ENCODE measurements around the gene ROR2.

The ROR2 gene

DNA sequence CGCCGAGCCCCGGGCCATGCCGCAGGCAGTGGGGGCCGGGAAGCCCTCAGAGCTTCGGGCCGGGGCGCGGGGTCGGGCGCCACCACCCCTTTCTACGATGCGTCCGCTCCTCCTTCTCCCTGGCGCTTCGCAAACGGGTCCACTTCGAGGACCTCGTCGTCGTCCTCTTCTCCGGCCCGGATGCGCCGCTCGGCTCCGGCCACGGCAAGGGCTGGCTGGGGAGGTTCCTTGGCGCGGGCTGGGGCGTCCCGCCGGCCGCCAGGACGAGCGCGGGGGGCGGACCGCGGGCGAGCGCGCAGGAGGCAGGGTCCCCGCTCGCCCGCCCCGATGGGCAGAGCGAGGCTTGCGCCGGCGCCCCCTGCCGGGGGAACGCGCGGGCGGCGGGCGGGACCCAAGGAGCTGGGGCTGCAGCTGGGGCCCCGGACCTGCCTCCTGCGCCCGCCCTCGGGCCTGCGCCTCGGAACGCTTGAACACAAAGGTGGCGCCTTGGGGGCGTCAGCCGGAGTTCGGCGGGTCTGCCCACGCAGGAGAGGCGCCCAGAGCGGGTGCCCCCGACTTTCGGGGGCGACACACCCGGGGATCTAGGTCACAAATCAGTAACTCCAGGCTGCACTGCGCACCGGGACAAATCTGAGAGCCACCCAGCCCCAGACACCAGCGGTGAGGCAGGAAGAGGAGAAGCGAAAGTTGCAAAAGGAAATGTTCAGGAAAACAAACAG is at the start of gene ROR2:
Gene ROR2 (minus strand): TSS at position 283 of the 719 bp plus-strand sequence.
- TF ChIP-seq, protein P1, sequence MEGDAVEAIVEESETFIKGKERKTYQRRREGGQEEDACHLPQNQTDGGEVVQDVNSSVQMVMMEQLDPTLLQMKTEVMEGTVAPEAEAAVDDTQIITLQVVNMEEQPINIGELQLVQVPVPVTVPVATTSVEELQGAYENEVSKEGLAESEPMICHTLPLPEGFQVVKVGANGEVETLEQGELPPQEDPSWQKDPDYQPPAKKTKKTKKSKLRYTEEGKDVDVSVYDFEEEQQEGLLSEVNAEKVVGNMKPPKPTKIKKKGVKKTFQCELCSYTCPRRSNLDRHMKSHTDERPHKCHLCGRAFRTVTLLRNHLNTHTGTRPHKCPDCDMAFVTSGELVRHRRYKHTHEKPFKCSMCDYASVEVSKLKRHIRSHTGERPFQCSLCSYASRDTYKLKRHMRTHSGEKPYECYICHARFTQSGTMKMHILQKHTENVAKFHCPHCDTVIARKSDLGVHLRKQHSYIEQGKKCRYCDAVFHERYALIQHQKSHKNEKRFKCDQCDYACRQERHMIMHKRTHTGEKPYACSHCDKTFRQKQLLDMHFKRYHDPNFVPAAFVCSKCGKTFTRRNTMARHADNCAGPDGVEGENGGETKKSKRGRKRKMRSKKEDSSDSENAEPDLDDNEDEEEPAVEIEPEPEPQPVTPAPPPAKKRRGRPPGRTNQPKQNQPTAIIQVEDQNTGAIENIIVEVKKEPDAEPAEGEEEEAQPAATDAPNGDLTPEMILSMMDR (IDR thresholded peaks at IDR 0.05; ENCODE audit: low read length, missing control alignments), result peak; percentile 2
- DNase-seq (ENCODE audit: low read depth), result peak; percentile 70
- peak within 1 kb of the TSS; percentile 78 for H3K4me3 ChIP-seq (replicated peaks; ENCODE audit: low read depth, low read length)

DNA sequence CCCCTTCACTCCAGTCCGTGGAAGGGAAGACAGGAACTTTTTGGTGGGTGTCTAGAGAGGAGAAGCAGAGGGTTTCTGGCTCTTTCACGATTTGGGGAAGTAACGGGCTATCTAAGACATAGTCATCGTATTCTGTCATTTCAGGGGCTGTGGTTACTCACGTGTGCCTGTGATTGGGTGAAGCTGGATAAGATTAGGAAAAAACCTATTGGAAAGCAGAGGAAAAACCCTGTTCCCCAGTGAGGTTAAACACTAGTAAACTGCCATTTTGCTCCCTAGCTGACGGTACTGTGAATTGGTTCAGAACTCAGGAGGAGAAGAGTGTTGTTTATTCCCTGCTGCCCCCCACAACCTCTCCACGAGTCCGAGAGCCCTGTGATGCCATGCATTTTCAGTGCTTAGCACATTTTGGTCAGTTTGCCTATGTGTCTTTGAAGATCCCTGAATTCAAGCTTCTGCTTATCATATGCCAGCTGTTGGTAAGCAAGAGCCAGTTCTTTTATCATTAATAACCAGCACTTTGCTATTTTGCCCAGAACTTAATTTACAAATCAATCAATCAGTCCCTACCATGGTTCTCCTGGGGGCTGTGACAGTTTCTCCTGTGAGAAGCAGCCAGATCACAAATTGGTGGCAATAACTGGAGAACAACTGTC is 45.1 kb upstream of the ROR2 start:
- TF ChIP-seq, protein P1 (IDR thresholded peaks at IDR 0.05; ENCODE audit: low read length, missing control alignments), result no peak
- no peak for DNase-seq (ENCODE audit: low read depth)
- no peak overlapping the region for H3K4me3 ChIP-seq (replicated peaks; ENCODE audit: low read depth, low read length)

DNA sequence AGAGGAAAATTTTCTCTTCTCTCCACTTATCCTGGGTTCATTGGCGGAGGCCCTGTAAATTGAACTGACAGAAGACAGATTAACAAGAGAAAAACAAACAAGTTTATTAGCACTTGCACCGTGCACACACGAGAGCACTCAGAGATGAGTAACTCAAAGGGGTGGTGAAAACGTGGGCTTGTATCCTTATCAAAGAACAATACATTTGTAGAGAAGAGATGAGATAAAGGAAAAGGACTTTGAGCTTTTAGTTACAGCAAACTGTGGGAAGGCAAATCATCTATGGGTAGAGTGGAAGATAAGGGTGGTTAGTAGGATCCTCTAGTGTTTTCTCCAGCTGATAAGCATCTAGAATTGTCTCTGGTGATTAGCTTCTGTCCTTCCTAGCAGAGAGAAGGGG is 44.4 kb upstream of the ROR2 start:
- TF ChIP-seq, protein P1 (IDR thresholded peaks at IDR 0.05; ENCODE audit: low read length, missing control alignments), result no peak
- no peak overlapping the region for H3K4me3 ChIP-seq (replicated peaks; ENCODE audit: low read depth, low read length)
- no peak for DNase-seq (ENCODE audit: low read depth)

DNA sequence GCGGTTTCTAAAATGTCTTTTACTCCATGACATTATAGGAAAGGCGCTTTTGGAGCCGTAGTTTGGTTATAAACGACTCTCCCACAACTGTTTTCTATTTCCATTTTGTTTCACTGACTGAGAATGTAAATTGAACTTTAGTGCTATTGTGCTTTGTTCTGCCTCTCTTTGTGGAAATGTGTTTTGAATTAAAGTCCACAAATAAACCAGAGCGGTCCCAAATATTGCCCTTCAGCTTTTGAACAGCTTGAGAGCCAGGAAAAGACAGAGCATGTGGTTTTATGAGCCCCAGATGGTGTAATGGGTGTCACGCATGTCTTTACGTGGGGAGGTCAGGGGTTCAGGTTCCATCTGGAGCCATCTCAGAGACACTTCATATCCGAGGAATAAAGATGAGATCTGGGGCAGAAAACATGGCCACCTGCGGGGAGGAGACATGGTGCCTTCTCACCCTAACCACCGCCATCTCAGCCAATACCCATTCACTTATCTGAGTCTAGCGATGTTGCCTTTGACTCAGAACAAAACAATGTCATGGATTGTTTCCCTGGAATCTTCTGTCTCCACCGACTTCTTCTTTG is 42.5 kb upstream of the ROR2 start:
- peak; percentile 11 for DNase-seq (ENCODE audit: low read depth)
- TF ChIP-seq, protein P1 (IDR thresholded peaks at IDR 0.05; ENCODE audit: low read length, missing control alignments), result no peak
- no peak overlapping the region for H3K4me3 ChIP-seq (replicated peaks; ENCODE audit: low read depth, low read length)

DNA sequence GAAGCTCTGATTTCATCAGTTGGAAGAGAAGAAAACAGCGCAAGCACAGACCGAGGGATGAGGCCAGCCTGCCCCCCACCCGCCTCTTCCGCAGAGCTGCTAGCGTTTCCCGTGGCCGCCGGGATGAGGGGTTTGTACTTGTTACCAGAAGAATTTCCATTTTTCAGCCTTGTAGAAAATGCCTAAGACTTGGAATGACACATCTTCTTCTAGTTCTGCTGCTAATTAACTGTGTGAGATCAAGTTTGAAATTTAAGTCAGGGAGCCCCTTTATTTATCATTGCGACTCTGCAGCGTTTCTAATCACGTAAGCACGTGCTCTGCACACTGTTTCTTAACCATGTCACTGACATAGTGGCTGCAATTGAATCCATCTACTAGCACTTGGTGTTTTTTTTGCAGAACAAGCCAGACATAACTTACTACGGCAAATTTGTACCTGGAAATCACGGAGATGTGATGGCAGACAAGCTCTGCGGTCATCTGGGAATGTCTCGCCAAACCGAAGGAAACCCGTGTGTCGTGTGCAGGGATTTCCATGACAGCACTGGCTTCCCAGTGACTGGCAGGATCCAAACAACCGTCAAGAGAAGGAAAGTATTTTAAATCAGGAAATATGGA is 41.8 kb upstream of the ROR2 start:
- TF ChIP-seq, protein P1 (IDR thresholded peaks at IDR 0.05; ENCODE audit: low read length, missing control alignments), result no peak
- DNase-seq (ENCODE audit: low read depth), result no peak
- H3K4me3 ChIP-seq (replicated peaks; ENCODE audit: low read depth, low read length), result no peak overlapping the region

DNA sequence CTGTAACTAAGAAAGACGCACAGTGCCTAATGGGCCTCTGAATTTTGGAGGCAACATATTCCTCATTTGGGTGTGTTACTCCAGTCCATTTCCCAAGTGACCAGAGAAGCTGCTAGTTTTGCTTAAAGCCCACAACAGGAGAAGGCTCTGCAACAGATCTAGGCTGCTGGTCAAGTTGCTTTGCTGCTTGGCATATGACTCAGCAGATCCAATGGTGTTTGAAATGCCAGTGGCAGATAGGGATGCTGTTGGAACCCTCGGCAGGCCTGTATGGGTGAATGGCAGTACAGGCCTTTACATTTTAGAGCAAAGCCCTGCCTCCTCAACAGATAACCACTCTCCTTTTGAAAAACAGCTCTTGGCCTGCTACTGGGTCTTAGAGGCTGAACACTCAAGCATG is 36.2 kb upstream of the ROR2 start:
- H3K4me3 ChIP-seq (replicated peaks; ENCODE audit: low read depth, low read length), result no peak overlapping the region
- DNase-seq (ENCODE audit: low read depth), result no peak
- TF ChIP-seq, protein P1 (IDR thresholded peaks at IDR 0.05; ENCODE audit: low read length, missing control alignments), result no peak

Data from fibroblast of pulmonary artery (primary cell).